ENCODE measurements around the gene TMEM131. TPM values are rescaled to one million over a fixed set of nuclear protein-coding genes. Genes with fewer than 3 reads are reported as not detected.
"Not testable (repeated sequence)": the region's sequence is repeated elsewhere in the genome, so short reads cannot be mapped to it uniquely, and the experiment has no call there.

The TMEM131 gene
- total RNA-seq, 6 experiments from 2014 or later: 39.2 to 49.5 (median 45.1) TPM

DNA sequence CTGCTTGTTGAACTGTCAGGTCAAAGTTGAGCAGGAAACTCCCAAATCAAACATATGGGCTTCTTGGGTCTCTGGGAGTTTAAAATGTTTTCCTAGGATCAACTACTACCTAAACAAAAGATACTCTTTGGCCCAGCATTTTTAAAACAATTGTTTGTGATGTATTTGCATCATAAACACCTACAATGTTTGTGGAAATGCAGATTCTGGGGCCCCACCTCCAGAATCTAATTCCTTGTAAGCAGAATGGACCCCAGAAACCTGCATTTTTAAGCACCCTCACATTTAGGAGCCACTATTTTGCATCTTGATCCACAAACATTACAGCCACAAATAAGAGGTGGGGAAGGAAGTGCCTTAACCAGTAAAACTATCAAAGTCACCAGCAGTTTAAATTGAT is 104.1 kb downstream of the TMEM131 start:
- Mint-ChIP-seq H3K4me3 (no peak overlapping the region), H3K4me1 (ENCODE audit: low read depth) (no peaks in the 10 kb centered on the region), H3K27ac (no peak overlapping the region), H3K9me3 (no peaks in the 10 kb centered on the region), H3K36me3 (ENCODE audit: low read depth) (peaks cover 34% of the 10 kb centered on the region), H3K27me3 (ENCODE audit: insufficient read depth) (no peaks in the 10 kb centered on the region)
- TF ChIP-seq, protein P1, sequence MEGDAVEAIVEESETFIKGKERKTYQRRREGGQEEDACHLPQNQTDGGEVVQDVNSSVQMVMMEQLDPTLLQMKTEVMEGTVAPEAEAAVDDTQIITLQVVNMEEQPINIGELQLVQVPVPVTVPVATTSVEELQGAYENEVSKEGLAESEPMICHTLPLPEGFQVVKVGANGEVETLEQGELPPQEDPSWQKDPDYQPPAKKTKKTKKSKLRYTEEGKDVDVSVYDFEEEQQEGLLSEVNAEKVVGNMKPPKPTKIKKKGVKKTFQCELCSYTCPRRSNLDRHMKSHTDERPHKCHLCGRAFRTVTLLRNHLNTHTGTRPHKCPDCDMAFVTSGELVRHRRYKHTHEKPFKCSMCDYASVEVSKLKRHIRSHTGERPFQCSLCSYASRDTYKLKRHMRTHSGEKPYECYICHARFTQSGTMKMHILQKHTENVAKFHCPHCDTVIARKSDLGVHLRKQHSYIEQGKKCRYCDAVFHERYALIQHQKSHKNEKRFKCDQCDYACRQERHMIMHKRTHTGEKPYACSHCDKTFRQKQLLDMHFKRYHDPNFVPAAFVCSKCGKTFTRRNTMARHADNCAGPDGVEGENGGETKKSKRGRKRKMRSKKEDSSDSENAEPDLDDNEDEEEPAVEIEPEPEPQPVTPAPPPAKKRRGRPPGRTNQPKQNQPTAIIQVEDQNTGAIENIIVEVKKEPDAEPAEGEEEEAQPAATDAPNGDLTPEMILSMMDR (IDR thresholded peaks at IDR 0.05): no peak
- no peak for DNase-seq

DNA sequence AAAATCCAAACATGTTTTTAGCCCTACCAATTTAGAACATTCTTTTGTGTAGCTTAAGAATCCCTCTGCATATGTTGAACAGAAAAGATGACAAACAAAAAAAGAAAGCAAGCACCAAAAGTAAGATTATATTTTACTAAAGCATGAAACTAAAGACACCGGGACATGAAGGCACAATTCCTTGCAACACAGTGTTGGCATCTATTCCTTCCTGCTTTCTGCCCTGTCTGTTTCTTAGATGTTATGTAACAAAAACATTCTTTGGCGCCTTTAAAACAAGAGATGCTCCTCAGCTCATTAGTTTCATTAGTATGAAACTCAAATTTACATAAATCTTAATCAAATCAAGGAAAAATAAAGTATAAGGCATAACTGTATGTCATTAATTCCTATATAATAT is 106.6 kb downstream of the TMEM131 start:
- Mint-ChIP-seq H3K27ac (no peak overlapping the region), H3K36me3 (ENCODE audit: low read depth) (peaks cover 38% of the 10 kb centered on the region), H3K4me1 (ENCODE audit: low read depth) (no peaks in the 10 kb centered on the region), H3K27me3 (ENCODE audit: insufficient read depth) (0 out of 2 replicates have a peak, but pooled peaks cover 2% of the 10 kb centered on the region), H3K9me3 (peaks cover 12% of the 10 kb centered on the region), H3K4me3 (no peak overlapping the region)
- TF ChIP-seq, protein P1 (IDR thresholded peaks at IDR 0.05): no peak
- no peak for DNase-seq

DNA sequence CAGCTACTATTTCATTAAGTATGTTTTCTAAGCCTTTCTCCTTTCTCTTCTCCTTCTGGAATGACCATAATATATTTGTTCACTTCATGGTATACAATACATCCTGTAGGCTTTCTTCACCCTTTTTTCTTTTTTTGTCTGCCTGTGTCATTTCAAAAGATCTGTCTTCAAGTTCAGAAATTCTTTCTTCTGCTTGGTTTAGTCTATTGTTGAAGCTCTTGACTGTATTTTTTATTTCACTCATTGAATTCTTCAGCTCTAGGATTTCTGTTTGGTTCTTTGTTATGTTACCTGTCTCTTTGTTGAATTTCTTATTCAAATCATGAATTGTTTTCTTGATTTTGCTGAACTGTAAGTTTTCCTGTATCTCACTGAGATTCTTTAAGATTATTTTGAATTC is 109.9 kb downstream of the TMEM131 start:
- Mint-ChIP-seq H3K4me3 (no peak overlapping the region), H3K27ac (no peak overlapping the region), H3K9me3 (peaks cover 12% of the 10 kb centered on the region), H3K36me3 (ENCODE audit: low read depth) (peaks cover 43% of the 10 kb centered on the region), H3K27me3 (ENCODE audit: insufficient read depth) (0 out of 2 replicates have a peak, but pooled peaks cover 2% of the 10 kb centered on the region), H3K4me1 (ENCODE audit: low read depth) (no peaks in the 10 kb centered on the region; the same call in 1 of the 2 replicates)
- DNase-seq: no peak
- TF ChIP-seq, protein P1 (IDR thresholded peaks at IDR 0.05): no peak

DNA sequence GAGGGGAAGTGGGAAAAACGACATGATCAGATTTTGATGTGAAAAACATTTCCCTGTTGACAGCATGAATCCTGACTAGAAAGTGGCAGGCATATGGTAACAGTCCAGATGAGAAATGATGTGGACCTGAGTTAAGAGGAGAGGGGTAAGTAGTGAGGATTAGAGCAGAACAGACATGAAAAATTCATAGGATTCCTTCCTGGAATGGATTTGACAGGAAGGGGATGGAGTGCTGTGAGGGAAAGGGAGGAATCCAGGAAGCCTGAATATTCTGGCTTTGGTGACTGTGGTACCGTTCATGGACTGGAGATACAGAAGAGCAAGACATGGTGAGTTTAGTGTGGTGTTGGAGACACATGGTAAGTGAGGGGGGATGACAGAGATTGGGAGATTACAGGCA is 115.4 kb downstream of the TMEM131 start:
- TF ChIP-seq, protein P1 (IDR thresholded peaks at IDR 0.05): no peak
- peaks cover 11% of the 10 kb centered on the region for H3K4me1 Mint-ChIP-seq (ENCODE audit: low read depth)
- H3K4me3 Mint-ChIP-seq: no peak overlapping the region
- peaks cover 68% of the 10 kb centered on the region for H3K36me3 Mint-ChIP-seq (ENCODE audit: low read depth)
- no peak overlapping the region for H3K27ac Mint-ChIP-seq
- no peak for DNase-seq
- no peaks in the 10 kb centered on the region; the same call in 1 of the 2 replicates for H3K27me3 Mint-ChIP-seq (ENCODE audit: insufficient read depth)
- peaks cover 19% of the 10 kb centered on the region for H3K9me3 Mint-ChIP-seq

DNA sequence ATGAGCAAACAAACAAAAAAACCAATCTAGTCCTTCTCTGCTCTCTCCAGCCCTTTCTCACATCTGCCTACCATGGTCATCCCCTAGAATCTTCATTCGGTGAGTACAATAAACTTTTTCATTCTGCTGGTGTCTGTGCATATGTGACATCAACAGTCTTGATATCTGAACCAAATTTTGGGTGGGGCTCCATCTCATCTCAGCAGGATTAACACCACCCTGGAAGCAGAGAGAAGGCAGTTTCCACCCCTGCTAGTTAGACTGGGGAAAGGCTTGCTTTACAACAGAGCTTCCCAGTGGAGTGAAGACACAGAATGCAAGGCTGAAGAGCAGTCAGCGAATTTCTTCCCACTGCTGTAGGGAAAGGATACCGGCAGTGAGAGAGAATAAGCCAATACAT is 116.9 kb downstream of the TMEM131 start:
- peaks cover 11% of the 10 kb centered on the region for H3K4me1 Mint-ChIP-seq (ENCODE audit: low read depth)
- no peaks in the 10 kb centered on the region; the same call in 1 of the 2 replicates for H3K27me3 Mint-ChIP-seq (ENCODE audit: insufficient read depth)
- H3K27ac Mint-ChIP-seq: no peak overlapping the region
- H3K36me3 Mint-ChIP-seq (ENCODE audit: low read depth): peaks cover 65% of the 10 kb centered on the region
- no peak for DNase-seq
- TF ChIP-seq, protein P1 (IDR thresholded peaks at IDR 0.05): no peak
- H3K4me3 Mint-ChIP-seq: no peak overlapping the region
- peaks cover 25% of the 10 kb centered on the region for H3K9me3 Mint-ChIP-seq

DNA sequence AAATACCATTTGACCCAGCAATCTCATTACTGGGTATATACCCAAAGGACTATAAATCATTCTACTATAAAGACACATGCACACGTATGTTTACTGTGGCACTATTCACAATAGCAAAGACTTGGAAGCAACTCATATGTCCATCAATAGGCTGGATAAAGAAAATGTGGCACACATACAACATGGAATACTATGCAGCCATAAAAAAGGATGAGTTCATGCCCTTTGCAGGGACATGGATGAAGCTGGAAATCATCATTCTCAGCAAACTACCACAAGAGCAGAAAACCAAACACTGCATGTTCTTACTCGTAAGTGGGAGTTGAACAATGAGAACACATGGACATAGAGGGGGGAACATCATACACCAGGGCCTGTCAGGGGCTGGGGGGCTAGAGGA is 117.4 kb downstream of the TMEM131 start:
- H3K4me3 Mint-ChIP-seq; H3K27me3 Mint-ChIP-seq (ENCODE audit: insufficient read depth): not testable (repeated sequence)
- peaks cover 30% of the 10 kb centered on the region for H3K9me3 Mint-ChIP-seq

More for the DNA sequence above, 117.4 kb downstream of the TMEM131 start:
- peaks cover 11% of the 10 kb centered on the region for H3K4me1 Mint-ChIP-seq (ENCODE audit: low read depth)
- H3K27ac Mint-ChIP-seq, DNase-seq: not testable (repeated sequence)
- H3K36me3 Mint-ChIP-seq (ENCODE audit: low read depth): peaks cover 71% of the 10 kb centered on the region
